ENCODE data around the gene IFTAP. TPM values are rescaled to one million over a fixed set of nuclear protein-coding genes. Genes with fewer than 3 reads are reported as not detected.

IFTAP gene
- total RNA-seq, 1 experiment from 2014 or later = 13.8 TPM

GRCh38 chr11:36601155-36601554 lies 6.9 kb downstream of the IFTAP start:
- no peaks in the 10 kb centered on the region for H4K20me1 ChIP-seq (ENCODE audit: insufficient read depth)
- no TSS peak for BruUV-seq (replicated peaks)
- intact Hi-C loops (cut with micrococcal nuclease) = no loop called here

More at GRCh38 chr11:36601155-36601554, 6.9 kb downstream of the IFTAP start:
- Histone ChIP-seq H3K27ac (ENCODE audit: low read depth, low read length) (no peak overlapping the region), H3K4me3 (replicated peaks in 1 of 2; ENCODE audit: low read depth in 1 of 2, low read length in 2 of 2) (no peak overlapping the region), H3K4me2 (ENCODE audit: low read length) (no peak overlapping the region), H3K79me2 (ENCODE audit: insufficient read depth, low read length) (no peaks in the 10 kb centered on the region), H3K9ac (ENCODE audit: low read length) (no peak overlapping the region), H3K27me3 (ENCODE audit: insufficient read depth, low read length) (no peaks in the 10 kb centered on the region), H3K9me3 (ENCODE audit: control insufficient read depth in 1 of 2, insufficient read depth in 1 of 2, low read depth in 1 of 2, low read length in 2 of 2) (no peaks in the 10 kb centered on the region), H3K9me2 (ENCODE audit: insufficient read depth) (no peaks in the 10 kb centered on the region), H3K36me3 (ENCODE audit: control insufficient read depth in 1 of 2, insufficient read depth in 2 of 2, low read length in 2 of 2) (no peaks in the 10 kb centered on the region), H3K4me1 (ENCODE audit: control insufficient read depth in 1 of 2, insufficient read depth in 2 of 2, low read length in 2 of 2) (no peaks in the 10 kb centered on the region), H2AFZ (ENCODE audit: low read depth, low read length, poor library complexity, severe bottlenecking) (no peak overlapping the region)
- ChIA-PET POLR2A (no interaction called here), RAD21 (ENCODE audit: low non-redundant PET in 1 of 2, low total read pairs in 2 of 2, uncharacterized antibody in 2 of 2, unreplicated experiment in 2 of 2) (no interaction called here), CTCF (no interaction called here)
- ATAC-seq (no peak), DNase-seq (ENCODE audit: low read depth, low spot score) (no peak)
- TF ChIP-seq SIN3A (IDR thresholded peaks at IDR 0.05; ENCODE audit: low read depth) = no peak
- TF ChIP-seq SP1 (IDR thresholded peaks at IDR 0.05; ENCODE audit: low read depth) = no peak
- TF ChIP-seq FOSL1 (IDR thresholded peaks at IDR 0.05; ENCODE audit: low read depth) = no peak
- TF ChIP-seq ZFX (IDR thresholded peaks at IDR 0.05) = no peak
- no peak for TF ChIP-seq CBX3 (IDR thresholded peaks at IDR 0.05; ENCODE audit: low read depth)
- TF ChIP-seq ZNF274 (IDR thresholded peaks at IDR 0.05; ENCODE audit: low read depth, low read length) = no peak
- TF ChIP-seq EGR1 (IDR thresholded peaks at IDR 0.05; ENCODE audit: low read depth) = no peak
- no peak for TF ChIP-seq JUND (IDR thresholded peaks at IDR 0.05)
- no peak for TF ChIP-seq TCF7L2 (IDR thresholded peaks at IDR 0.05; ENCODE audit: borderline replicate concordance, extremely low read depth, insufficient read depth, insufficient read length)
- no peak for TF ChIP-seq ATF3 (IDR thresholded peaks at IDR 0.05)
- no peak for TF ChIP-seq MAX (IDR thresholded peaks at IDR 0.05)
- TF ChIP-seq SRF (IDR thresholded peaks at IDR 0.05; ENCODE audit: low read depth) = no peak
- TF ChIP-seq REST (IDR thresholded peaks at IDR 0.05; ENCODE audit: low read depth) = no peak
- TF ChIP-seq ELF1 (IDR thresholded peaks at IDR 0.05; ENCODE audit: borderline replicate concordance, low read depth) = no peak
- no peak for TF ChIP-seq RAD21 (IDR thresholded peaks at IDR 0.05; ENCODE audit: low read depth)
